ENCODE results near the gene PLD3. TPM values are rescaled to one million over a fixed set of nuclear protein-coding genes. Genes with fewer than 3 reads are reported as not detected.

The PLD3 gene
- total RNA-seq, 1 experiment from 2014 or later, result 310 TPM

DNA sequence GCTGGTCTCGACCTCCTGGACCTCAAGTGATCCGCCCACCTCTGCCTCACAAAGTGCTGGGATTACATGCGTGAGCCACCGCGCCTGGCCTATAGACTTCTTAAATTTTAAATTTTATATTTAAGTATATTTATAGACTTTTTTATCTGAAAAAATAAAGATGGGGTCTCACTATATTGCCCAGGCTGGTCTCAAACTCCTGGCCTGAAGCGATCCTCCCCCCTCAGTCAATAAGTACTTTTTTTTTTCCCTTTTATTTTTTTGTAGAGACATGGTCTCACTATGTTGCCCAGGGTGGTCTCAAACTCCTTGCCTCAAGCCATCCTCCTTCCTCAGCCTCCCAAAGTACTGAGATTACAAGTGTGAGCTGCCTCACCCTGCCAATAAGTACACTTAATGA lies 75.4 kb downstream of the PLD3 start:
- TF ChIP-seq CTCF (conservative IDR thresholded peaks at IDR 0.05; ENCODE audit: low read depth, low read length), result no peak
- no peak for TF ChIP-seq EZH2 (IDR thresholded peaks at IDR 0.05; ENCODE audit: borderline replicate concordance, low read depth, low read length, poor library complexity, severe bottlenecking)
- POLR2A ChIA-PET (ENCODE audit: low non-redundant PET), result no interaction called here
- no peak overlapping the region for H3K27ac ChIP-seq (ENCODE audit: low read depth, low read length, poor library complexity, severe bottlenecking)

DNA sequence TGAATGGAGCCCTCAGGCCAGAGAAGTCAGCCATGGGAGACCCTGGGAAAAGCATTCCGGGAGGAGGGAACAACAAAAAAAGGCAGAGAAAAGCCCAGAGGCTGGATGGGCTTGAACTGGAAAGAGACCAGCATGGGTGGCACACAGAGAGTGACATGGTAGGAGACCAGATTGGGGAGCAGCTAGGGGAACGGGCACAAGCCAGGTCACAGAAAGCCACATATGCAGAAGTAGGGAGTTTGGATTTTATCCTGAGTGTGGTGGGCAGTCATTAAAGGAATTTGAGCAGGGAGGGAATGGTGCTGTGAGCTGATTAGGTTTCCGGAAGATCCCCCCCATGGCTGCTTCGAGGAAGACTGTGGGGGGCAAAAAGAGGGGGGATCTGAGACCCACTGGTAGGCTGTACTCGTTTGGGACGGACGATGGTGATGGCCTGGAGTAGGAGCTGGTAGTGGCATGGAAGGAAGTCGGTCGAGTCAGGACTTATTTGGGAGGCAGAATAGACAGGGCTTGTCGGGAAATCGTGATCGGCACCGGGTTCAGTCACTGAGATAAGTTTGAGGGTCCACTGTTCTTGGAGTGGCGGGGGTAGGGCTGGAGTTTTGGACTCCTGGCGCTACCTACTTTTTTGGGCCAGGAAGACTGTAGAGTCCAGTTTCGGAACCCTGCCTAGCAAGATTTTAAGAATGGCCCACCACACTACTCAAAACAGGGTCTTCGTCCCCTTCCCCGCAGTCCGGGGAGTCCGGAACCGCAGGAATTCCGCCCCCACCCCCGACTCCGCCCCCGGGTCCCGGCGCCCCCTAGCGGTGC lies 76.3 kb downstream of the PLD3 start:
- H3K9me3 ChIP-seq (ENCODE audit: low read depth, low read length, poor library complexity, severe bottlenecking), result no peaks in the 10 kb centered on the region
- CTCF ChIA-PET, result no interaction called here
- H3K27ac ChIP-seq (ENCODE audit: low read depth, low read length, poor library complexity, severe bottlenecking), result peak overlapping the region; percentile 91
- peaks cover 10% of the 10 kb centered on the region for H3K36me3 ChIP-seq (ENCODE audit: insufficient read depth, low read length, poor library complexity, severe bottlenecking)
- TF ChIP-seq EZH2 (IDR thresholded peaks at IDR 0.05; ENCODE audit: borderline replicate concordance, low read depth, low read length, poor library complexity, severe bottlenecking) (no peak), CTCF (conservative IDR thresholded peaks at IDR 0.05; ENCODE audit: low read depth, low read length) (no peak)
- peaks cover 6% of the 10 kb centered on the region for H3K4me1 ChIP-seq (ENCODE audit: insufficient read depth, low read length, poor library complexity, severe bottlenecking)
- peak; percentile 37 for DNase-seq (ENCODE audit: low spot score)
- POLR2A ChIA-PET (ENCODE audit: low non-redundant PET), result no interaction called here
- H3K27me3 ChIP-seq (replicated peaks; ENCODE audit: insufficient read depth, low read depth, low read length, poor library complexity), result no peaks in the 10 kb centered on the region
- intact Hi-C loops (cut with micrococcal nuclease; ENCODE audit: unreplicated experiment), result loop anchor here (5.0 kb wide), 2 partner anchors 97 to 123 kb away; no protein-coding TSS in a partner anchor
- BruUV-seq (replicated peaks), result no TSS peak
- peak overlapping the region; percentile 68 for H3K4me3 ChIP-seq (ENCODE audit: low read depth, low read length, poor library complexity, severe bottlenecking)

More for the DNA sequence above, 75.4 kb downstream of the PLD3 start:
- no peak for DNase-seq (ENCODE audit: low spot score)
- no TSS peak for BruUV-seq (replicated peaks)
- no peak overlapping the region for H3K4me3 ChIP-seq (ENCODE audit: low read depth, low read length, poor library complexity, severe bottlenecking)
- H3K4me1 ChIP-seq (ENCODE audit: insufficient read depth, low read length, poor library complexity, severe bottlenecking), result peaks cover 6% of the 10 kb centered on the region
- intact Hi-C loops (cut with micrococcal nuclease; ENCODE audit: unreplicated experiment), result no loop called here
- no peaks in the 10 kb centered on the region for H3K27me3 ChIP-seq (replicated peaks; ENCODE audit: insufficient read depth, low read depth, low read length, poor library complexity)
- CTCF ChIA-PET, result no interaction called here
- peaks cover 10% of the 10 kb centered on the region for H3K36me3 ChIP-seq (ENCODE audit: insufficient read depth, low read length, poor library complexity, severe bottlenecking)
- H3K9me3 ChIP-seq (ENCODE audit: low read depth, low read length, poor library complexity, severe bottlenecking), result no peaks in the 10 kb centered on the region

- ChIA-PET CTCF (no interaction called here), POLR2A (ENCODE audit: low non-redundant PET) (interaction anchor here (0.6 to 1.4 kb wide), 3 partner anchors 17 to 1899 kb away, joined by 3 to 5 read pairs (median 5); no protein-coding TSS in a partner anchor)
- no peak for TF ChIP-seq EZH2 (IDR thresholded peaks at IDR 0.05; ENCODE audit: borderline replicate concordance, low read depth, low read length, poor library complexity, severe bottlenecking)
- peak; percentile 82 for TF ChIP-seq CTCF (conservative IDR thresholded peaks at IDR 0.05; ENCODE audit: low read depth, low read length)
- TSS peak; percentile 59 for BruUV-seq (replicated peaks)
- Histone ChIP-seq H3K4me3 (ENCODE audit: low read depth, low read length, poor library complexity, severe bottlenecking) (peak within 1 kb of the TSS; percentile 68), H3K27me3 (replicated peaks; ENCODE audit: insufficient read depth, low read depth, low read length, poor library complexity) (no peaks in the 10 kb centered on the region), H3K4me1 (ENCODE audit: insufficient read depth, low read length, poor library complexity, severe bottlenecking) (peaks cover 6% of the 10 kb centered on the region), H3K27ac (ENCODE audit: low read depth, low read length, poor library complexity, severe bottlenecking) (peak within 1 kb of the TSS; percentile 91), H3K9me3 (ENCODE audit: low read depth, low read length, poor library complexity, severe bottlenecking) (no peaks in the 10 kb centered on the region), H3K36me3 (ENCODE audit: insufficient read depth, low read length, poor library complexity, severe bottlenecking) (peaks cover 10% of the 10 kb centered on the region)
- intact Hi-C loops (cut with micrococcal nuclease; ENCODE audit: unreplicated experiment), result loop anchor here (5.0 kb wide), 2 partner anchors 97 to 123 kb away; no protein-coding TSS in a partner anchor
- peak; percentile 100 for DNase-seq (ENCODE audit: low spot score)
Measured at GRCh38 chr19:40425450-40426287, 77.2 kb downstream of the PLD3 start, which contains the start of gene SERTAD1. Gene SERTAD1, minus strand, starts transcription at chr19:40425992. Its CDS starts 2,446 bp downstream, at chr19:40423546.
